LNCaP clone FGC (cell line): ENCODE results near the gene LHX2.
A peak's percentile ranks its signal among the peaks of the same experiment; 100 is the strongest.

Source experiments
- DNase-seq: peaks from one replicate; pipeline ENCODE4 v3.0.0-alpha.2; 2011; ENCODE audit warnings: low read depth
- H3K4me3 ChIP-seq: 2 replicates; pipeline ENCODE4 v1.5.1; 2011; ENCODE audit warnings: mild to moderate bottlenecking, low read depth, low read length, control low read depth
- TF ChIP-seq, protein P1 (sequence below): IDR thresholded peaks from 2 replicates; pipeline ENCODE4 v1.5.1; 2012; ENCODE audit warnings: mild to moderate bottlenecking; ENCODE audit not compliant: control insufficient read depth, insufficient read depth; ENCODE audit errors: extremely low read depth

LHX2 gene

DNA sequence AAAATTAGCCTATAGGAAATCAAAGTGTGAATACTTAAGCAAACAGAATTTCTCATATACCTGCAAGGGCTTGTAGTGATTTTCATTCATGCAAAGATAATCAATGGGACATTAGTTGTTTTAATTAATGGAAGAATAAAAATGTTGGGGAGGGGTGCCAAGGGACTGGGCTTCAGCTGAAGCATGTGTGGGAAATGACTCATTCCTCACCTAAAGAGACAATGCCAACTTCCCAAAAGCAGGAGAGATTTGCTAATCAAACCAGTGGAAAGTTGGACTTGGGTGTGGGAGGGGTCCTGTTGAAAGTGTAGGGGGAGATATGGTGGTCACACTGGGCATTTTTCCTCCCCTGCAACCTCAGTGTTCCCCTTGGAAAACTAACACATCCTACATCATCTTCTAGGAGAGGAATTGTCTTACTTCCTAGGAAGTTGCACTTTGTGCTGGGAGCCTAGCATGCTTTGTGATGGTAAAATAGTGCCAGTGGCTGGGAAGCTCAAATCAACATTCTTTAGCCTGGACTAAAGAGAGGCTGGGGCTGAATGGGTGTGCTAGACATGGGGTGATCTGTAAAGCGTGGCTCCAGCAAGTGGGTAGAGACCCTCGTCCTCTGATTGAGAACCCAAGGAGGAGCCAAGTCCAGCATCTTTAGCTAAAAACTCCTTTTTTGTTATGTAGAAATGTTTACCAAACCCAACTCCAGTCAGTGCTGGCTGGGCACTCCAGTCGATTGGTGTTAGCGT, 6.4 kb upstream of the LHX2 start:
- DNase-seq = no peak
- H3K4me3 ChIP-seq = no peak overlapping the region
- TF ChIP-seq, protein P1, sequence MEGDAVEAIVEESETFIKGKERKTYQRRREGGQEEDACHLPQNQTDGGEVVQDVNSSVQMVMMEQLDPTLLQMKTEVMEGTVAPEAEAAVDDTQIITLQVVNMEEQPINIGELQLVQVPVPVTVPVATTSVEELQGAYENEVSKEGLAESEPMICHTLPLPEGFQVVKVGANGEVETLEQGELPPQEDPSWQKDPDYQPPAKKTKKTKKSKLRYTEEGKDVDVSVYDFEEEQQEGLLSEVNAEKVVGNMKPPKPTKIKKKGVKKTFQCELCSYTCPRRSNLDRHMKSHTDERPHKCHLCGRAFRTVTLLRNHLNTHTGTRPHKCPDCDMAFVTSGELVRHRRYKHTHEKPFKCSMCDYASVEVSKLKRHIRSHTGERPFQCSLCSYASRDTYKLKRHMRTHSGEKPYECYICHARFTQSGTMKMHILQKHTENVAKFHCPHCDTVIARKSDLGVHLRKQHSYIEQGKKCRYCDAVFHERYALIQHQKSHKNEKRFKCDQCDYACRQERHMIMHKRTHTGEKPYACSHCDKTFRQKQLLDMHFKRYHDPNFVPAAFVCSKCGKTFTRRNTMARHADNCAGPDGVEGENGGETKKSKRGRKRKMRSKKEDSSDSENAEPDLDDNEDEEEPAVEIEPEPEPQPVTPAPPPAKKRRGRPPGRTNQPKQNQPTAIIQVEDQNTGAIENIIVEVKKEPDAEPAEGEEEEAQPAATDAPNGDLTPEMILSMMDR = no peak

DNA sequence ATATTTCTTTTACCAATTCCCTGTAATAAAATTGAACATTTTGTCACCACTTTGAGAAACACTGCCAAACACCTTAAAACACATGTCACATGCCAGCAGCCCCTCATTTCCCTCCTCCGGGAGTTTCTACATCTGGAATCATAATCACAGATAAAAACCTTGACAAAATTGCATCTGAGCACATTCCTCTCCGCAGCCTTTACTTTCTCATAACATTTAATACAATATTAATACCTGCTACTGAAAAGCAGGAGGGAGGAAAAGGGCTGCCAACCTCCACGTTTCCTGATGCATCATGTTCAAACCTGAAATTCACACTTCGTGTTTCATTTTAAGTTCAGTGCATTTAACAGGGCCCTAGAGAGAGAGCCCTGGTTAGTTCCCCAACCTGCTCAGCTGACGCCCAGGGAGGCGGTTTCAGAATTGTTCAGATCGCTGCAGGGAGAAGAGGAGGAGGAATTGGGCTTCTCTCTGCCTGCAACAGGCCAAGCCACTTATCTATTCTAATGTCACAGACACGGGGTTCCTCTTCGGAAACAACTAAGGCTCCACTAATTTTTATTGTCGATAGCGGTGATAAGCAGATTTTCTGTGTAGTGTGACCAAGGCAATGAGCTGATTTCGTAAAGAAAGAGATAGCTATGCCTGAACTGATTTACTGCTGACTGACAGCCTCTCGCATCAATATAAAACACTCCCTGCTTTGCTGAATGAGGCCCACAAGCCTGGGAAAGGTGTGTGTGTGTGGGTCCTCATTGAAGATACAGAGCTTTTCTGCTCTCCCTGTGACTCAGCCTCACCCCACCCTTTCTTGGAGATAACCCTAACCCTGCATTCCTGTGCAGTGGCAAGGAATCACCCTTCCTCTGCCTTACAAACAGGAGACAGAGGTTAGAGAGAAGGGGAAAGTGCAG, 4.9 kb upstream of the LHX2 start:
- DNase-seq = no peak
- H3K4me3 ChIP-seq = no peak overlapping the region
- TF ChIP-seq, protein P1 = no peak

GRCh38 chr9:124007565-124008302, 3.8 kb upstream of the LHX2 start:
- DNase-seq = no peak
- TF ChIP-seq, protein P1 = no peak
- H3K4me3 ChIP-seq = peak overlapping the region; percentile 54

GRCh38 chr9:124008303-124008693, 3.3 kb upstream of the LHX2 start:
- peak overlapping the region; percentile 54 for H3K4me3 ChIP-seq
- no peak for DNase-seq
- TF ChIP-seq, protein P1 = no peak

DNA sequence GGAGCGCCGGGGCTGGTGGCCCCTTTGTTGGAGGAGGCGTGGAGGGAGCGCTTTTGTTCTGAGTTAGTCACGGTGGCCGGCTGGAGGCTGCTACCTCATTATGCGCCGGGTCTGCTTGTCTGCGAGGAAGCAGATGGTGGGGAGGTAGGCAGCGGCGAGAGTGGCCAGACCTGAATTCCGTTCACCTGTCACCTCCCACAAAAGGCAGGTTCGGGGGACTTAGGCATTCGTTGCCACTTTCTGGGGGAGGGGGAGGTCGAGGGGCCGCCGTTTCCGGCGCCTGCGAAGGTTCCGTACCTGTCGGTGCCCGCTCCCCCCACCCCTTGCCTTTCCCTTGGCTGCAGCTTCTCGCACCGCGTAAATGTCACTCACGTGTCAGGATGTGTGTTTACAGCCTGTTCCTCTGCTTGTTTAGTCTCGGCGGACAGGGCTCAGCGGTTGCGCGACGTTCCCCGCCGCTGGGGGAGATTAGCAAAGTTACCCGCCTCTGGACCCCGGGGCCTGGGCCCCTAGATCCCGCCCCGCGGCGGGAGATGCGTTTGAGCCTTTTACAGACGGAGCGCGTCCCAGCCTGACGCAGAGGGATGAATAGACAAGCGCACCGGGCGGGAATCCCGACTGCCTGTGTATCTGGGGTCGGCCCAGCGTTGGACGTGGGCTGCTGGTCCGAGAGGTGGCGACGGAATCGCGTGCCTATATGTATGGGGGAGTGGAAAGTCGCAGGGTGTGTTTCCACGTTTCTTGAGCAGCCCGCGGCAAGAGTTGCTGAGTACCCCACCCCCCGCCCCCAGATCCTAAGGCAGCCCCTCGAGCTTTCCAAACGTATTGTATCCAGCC, 2.7 kb upstream of the LHX2 start:
- peak overlapping the region; percentile 54 for H3K4me3 ChIP-seq
- no peak for DNase-seq

More for the DNA sequence above, 2.7 kb upstream of the LHX2 start:
- TF ChIP-seq, protein P1 = no peak
